Calu3 (cell line): Measurements from ENCODE around the gene CUTA. TPM values are rescaled to one million over a fixed set of nuclear protein-coding genes. Genes with fewer than 3 reads are reported as not detected.

Source experiments
- BruUV-seq: library from RNA; stranded (reverse); fragments of 400-500 nt; replicated peaks from 2 replicates; lab custom pipeline; 2021; lab: Mats Ljungman, UMichigan
- CTCF ChIA-PET: fragments of 300-600 bp; sonication (Branson Sonifier 250); formaldehyde crosslinking; loops from one replicate; lab custom pipeline; 2022; ENCODE audit warnings: antibody characterized with exemption; lab: Charles Lee
- DNase-seq: peaks from one replicate; pipeline ENCODE4 v3.0.0; 2022
- H3K27ac Mint-ChIP-seq: one replicate; pipeline ENCODE4 v1.8.0; 2022; ENCODE audit warnings: mixed read lengths; ENCODE audit not compliant: unreplicated experiment
- H3K27me3 Mint-ChIP-seq: one replicate; pipeline ENCODE4 v1.8.0; 2022; ENCODE audit warnings: mixed read lengths; ENCODE audit not compliant: unreplicated experiment
- H3K36me3 Mint-ChIP-seq: one replicate; pipeline ENCODE4 v1.8.0; 2022; ENCODE audit warnings: mild to moderate bottlenecking, moderate library complexity, mixed read lengths; ENCODE audit not compliant: insufficient read depth, unreplicated experiment
- H3K4me1 Mint-ChIP-seq: one replicate; pipeline ENCODE4 v1.8.0; 2022; ENCODE audit warnings: mild to moderate bottlenecking, low read depth, mixed read lengths; ENCODE audit not compliant: unreplicated experiment
- H3K4me3 Mint-ChIP-seq: one replicate; pipeline ENCODE4 v1.8.0; 2022; ENCODE audit warnings: mild to moderate bottlenecking, low read depth, moderate library complexity, mixed read lengths; ENCODE audit not compliant: unreplicated experiment
- H3K9me3 Mint-ChIP-seq: one replicate; pipeline ENCODE4 v1.8.0; 2022; ENCODE audit warnings: low read depth, mixed read lengths; ENCODE audit not compliant: unreplicated experiment
- intact Hi-C: fragments of 100-400 bp; cut with micrococcal nuclease; formaldehyde crosslinking; loops from one replicate; pipeline ENCODE4 v1.10.0; 2022; ENCODE audit not compliant: unreplicated experiment
- total RNA-seq: library from RNA; stranded (reverse); gene quantifications from 2 replicates; pipeline ENCODE4 v1.2.3, GENCODE V29; 2022
- TF ChIP-seq, protein P1 (sequence below): fragments of 200-600 bp; IDR thresholded peaks from one replicate; pipeline ENCODE4 v1.8.0; 2022; ENCODE audit warnings: antibody characterized with exemption; ENCODE audit not compliant: unreplicated experiment

The CUTA gene
- total RNA-seq, 1 experiment from 2014 or later: 172 TPM

DNA sequence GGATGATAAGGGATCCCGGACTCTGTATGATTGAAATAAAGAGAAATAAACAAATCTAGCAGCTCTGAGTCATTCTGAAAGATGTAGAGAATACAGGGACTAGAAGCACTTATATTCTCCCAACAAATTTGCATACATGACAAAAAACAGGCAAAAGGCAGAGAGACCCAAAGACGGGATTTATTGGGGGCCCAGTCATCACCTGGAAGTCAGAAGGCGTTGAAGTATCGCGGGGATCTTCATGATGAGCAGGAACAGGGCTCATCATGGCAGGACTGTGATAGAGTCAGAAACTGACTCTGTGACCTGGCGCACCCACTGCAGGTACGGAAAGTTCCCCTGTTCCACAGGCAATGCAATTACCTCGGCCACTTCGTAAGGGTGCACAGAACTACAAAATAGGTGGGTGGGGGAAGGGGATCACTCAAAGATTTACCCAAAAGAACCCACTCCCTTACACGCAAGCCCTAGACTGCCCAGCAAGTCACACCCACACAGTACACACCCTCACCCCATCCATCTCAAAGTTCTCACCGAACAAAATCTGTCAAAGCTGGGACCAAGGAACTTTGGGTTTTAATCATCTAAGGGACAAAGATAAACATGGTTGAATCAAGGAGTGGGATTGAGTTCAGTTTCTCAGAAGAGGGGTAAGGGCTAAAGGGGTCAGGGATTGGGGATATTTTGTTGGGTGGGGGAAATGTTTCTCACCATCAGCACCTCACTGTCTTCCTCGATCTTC lies 1.4 kb downstream of the CUTA start:
- H3K4me3 Mint-ChIP-seq: peak overlapping the region; percentile 90
- CTCF ChIA-PET: no interaction called here
- TF ChIP-seq, protein P1, sequence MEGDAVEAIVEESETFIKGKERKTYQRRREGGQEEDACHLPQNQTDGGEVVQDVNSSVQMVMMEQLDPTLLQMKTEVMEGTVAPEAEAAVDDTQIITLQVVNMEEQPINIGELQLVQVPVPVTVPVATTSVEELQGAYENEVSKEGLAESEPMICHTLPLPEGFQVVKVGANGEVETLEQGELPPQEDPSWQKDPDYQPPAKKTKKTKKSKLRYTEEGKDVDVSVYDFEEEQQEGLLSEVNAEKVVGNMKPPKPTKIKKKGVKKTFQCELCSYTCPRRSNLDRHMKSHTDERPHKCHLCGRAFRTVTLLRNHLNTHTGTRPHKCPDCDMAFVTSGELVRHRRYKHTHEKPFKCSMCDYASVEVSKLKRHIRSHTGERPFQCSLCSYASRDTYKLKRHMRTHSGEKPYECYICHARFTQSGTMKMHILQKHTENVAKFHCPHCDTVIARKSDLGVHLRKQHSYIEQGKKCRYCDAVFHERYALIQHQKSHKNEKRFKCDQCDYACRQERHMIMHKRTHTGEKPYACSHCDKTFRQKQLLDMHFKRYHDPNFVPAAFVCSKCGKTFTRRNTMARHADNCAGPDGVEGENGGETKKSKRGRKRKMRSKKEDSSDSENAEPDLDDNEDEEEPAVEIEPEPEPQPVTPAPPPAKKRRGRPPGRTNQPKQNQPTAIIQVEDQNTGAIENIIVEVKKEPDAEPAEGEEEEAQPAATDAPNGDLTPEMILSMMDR: no peak
- peaks cover 67% of the 10 kb centered on the region for H3K36me3 Mint-ChIP-seq
- no TSS peak for BruUV-seq
- intact Hi-C loops: no loop called here
- H3K27ac Mint-ChIP-seq: peak overlapping the region; percentile 98
- no peaks in the 10 kb centered on the region for H3K9me3 Mint-ChIP-seq
- peaks cover 30% of the 10 kb centered on the region for H3K4me1 Mint-ChIP-seq
- no peak for DNase-seq
- peaks cover 17% of the 10 kb centered on the region for H3K27me3 Mint-ChIP-seq

DNA sequence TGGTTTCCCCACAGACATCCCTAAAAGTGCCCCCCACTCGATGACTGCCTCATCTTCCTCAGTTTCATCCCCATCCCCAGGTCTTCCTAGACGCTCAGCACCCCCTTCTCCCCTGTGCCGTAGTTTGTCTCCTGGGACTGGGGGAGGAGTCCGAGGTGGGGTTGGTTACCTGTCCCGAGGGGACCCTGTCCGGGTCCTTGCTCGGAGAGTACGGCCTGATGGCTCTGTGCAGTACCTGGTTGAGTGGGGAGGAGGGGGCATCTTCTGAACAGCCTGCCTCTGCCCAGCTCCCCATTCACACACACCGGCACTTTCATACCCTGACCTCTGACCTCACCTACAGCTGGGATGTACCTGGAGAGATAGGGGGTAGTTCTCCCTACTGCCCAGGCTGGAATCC lies 2.1 kb downstream of the CUTA start:
- BruUV-seq: no TSS peak
- no peak for DNase-seq
- peak overlapping the region; percentile 90 for H3K4me3 Mint-ChIP-seq
- CTCF ChIA-PET: no interaction called here
- peaks cover 75% of the 10 kb centered on the region for H3K36me3 Mint-ChIP-seq
- peak overlapping the region; percentile 7 for H3K27ac Mint-ChIP-seq
- H3K4me1 Mint-ChIP-seq: peaks cover 34% of the 10 kb centered on the region
- intact Hi-C loops: no loop called here
- H3K9me3 Mint-ChIP-seq: no peaks in the 10 kb centered on the region
- H3K27me3 Mint-ChIP-seq: peaks cover 10% of the 10 kb centered on the region
- TF ChIP-seq, protein P1: no peak

DNA sequence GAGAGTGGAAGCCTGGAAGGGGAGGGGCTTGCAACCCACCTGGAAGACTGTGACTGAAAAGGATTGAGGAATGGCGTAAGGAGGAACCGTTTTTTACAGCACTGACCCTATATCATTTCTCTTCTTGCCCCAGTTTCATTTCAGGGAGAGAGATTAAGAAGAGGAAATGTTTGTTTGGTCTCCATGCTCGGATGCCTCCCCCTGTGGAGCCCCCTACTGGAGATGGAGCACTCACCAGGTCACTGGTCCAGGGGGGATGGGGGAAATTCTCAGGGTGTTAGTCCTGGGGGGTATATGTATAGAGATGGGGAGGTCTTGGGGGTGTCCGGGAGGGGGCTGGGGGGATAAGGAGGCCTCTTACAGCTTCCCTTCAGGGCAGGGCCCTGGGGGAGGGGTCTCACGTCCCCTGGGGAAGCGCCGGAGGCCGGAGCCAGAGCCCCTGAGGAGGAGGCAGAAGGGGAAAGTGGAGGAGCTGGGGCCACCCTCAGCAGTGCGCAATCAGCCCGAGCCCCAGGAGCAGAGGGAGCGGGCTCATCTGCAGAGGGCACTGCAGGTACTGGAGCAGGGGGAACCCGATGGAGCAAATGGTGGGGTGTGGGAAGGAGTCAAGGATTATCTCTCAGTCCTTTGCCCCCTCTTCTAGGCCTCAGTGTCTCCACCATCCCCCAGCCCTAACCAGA lies 3.2 kb downstream of the CUTA start:
- H3K27me3 Mint-ChIP-seq: no peaks in the 10 kb centered on the region
- CTCF ChIA-PET: no interaction called here
- H3K4me1 Mint-ChIP-seq: peaks cover 36% of the 10 kb centered on the region
- H3K4me3 Mint-ChIP-seq: peak overlapping the region; percentile 0
- no peak overlapping the region for H3K27ac Mint-ChIP-seq
- intact Hi-C loops: no loop called here
- no peaks in the 10 kb centered on the region for H3K9me3 Mint-ChIP-seq
- TF ChIP-seq, protein P1: no peak
- BruUV-seq: no TSS peak
- peak; percentile 41 for DNase-seq
- H3K36me3 Mint-ChIP-seq: peaks cover 86% of the 10 kb centered on the region

DNA sequence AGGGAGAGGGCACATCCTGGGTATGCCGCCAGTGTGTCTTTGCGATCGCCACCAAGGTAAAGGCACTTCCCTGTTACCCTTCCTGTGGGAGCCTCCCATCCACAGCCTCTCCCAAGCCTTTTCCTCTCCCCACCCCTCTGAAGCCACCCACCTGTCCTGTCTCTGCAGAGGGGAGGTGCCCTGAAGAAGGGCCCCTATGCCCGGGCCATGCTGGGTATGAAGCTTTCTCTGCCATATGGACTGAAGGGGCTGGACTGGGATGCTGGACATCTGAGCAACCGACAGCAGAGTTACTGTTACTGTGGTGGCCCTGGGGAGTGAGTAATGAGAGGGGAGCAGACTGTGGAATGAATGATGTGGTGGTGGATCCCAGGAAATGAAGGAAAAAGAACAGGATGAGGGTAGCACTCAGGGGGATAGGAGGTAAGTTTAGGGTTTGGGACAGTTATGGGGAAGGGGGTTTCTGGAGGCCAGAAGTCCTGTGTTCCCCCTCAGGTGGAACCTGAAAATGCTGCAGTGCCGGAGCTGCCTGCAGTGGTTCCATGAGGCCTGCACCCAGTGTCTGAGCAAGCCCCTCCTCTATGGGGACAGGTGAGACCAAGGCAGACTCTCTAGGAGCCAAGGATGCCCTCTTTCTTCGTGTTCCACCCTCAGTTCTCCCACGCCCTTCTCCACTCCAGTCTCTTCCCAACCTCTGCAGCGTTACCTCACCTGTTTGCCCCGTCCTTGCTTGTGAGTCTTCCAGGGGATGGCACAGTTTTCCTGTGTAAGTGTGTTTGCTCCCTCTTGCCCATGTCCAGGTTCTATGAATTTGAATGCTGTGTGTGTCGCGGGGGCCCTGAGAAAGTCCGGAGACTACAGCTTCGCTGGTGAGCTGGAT lies 4.4 kb downstream of the CUTA start:
- TF ChIP-seq, protein P1: no peak
- H3K27ac Mint-ChIP-seq: no peak overlapping the region
- BruUV-seq: no TSS peak
- H3K36me3 Mint-ChIP-seq: peaks cover 93% of the 10 kb centered on the region
- no peak for DNase-seq
- intact Hi-C loops: no loop called here
- H3K4me1 Mint-ChIP-seq: peaks cover 39% of the 10 kb centered on the region
- no peak overlapping the region for H3K4me3 Mint-ChIP-seq
- H3K9me3 Mint-ChIP-seq: no peaks in the 10 kb centered on the region
- CTCF ChIA-PET: no interaction called here
- H3K27me3 Mint-ChIP-seq: no peaks in the 10 kb centered on the region
